ENCODE results near the gene NUDT14.

NUDT14 gene

DNA sequence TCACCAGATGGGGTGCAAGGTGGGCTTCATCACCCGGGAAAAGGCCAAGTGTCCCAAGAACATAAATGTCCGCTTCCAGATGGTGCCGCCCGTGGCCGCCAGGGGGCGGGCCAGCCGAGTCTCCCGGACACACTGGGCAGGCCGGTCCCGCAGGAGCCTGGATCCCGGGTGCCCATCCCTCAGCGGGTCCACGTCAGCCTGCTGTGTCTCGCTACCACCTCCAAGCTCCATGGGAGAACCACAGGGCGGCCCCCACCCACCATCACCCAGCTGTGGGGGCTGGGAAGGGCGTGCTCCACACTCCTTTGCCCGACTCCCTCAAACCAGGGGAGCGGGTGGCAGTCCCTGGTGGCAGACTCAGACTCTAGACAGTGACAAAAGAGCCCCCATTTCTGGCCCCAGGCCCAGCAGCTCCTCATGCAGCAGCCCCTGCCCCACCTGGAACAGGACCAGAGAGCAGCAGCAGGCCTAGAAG, 22.0 kb upstream of the NUDT14 start:
- H3K9me3 ChIP-seq (replicated peaks; ENCODE audit: low read length), result no peaks in the 10 kb centered on the region
- H3K9ac ChIP-seq (ENCODE audit: low read depth, low read length), result no peak overlapping the region
- H3K27me3 ChIP-seq (ENCODE audit: control insufficient read depth, insufficient read depth, low read length), result peaks cover 11% of the 10 kb centered on the region

GRCh38 chr14:105201925-105202513, 20.9 kb upstream of the NUDT14 start:
- no peak overlapping the region for H3K4me3 ChIP-seq (ENCODE audit: low read length)
- H3K4me2 ChIP-seq (ENCODE audit: low read length), result no peak overlapping the region
- no peak overlapping the region for H3K9ac ChIP-seq (ENCODE audit: low read depth, low read length)
- H3K36me3 ChIP-seq (ENCODE audit: insufficient read depth, low read length), result no peaks in the 10 kb centered on the region
- H3K4me1 ChIP-seq (ENCODE audit: control insufficient read depth, insufficient read depth, low read length), result peaks cover 11% of the 10 kb centered on the region
- peaks cover 20% of the 10 kb centered on the region for H3K27me3 ChIP-seq (ENCODE audit: control insufficient read depth, insufficient read depth, low read length)
- no peaks in the 10 kb centered on the region for H3K9me3 ChIP-seq (replicated peaks; ENCODE audit: low read length)

More for the DNA sequence above, 22.0 kb upstream of the NUDT14 start:
- peak overlapping the region; percentile 49 for H3K4me2 ChIP-seq (ENCODE audit: low read length)
- H3K4me3 ChIP-seq (ENCODE audit: low read length), result no peak overlapping the region
- no peaks in the 10 kb centered on the region for H3K36me3 ChIP-seq (ENCODE audit: insufficient read depth, low read length)
- H3K4me1 ChIP-seq (ENCODE audit: control insufficient read depth, insufficient read depth, low read length), result peaks cover 11% of the 10 kb centered on the region

DNA sequence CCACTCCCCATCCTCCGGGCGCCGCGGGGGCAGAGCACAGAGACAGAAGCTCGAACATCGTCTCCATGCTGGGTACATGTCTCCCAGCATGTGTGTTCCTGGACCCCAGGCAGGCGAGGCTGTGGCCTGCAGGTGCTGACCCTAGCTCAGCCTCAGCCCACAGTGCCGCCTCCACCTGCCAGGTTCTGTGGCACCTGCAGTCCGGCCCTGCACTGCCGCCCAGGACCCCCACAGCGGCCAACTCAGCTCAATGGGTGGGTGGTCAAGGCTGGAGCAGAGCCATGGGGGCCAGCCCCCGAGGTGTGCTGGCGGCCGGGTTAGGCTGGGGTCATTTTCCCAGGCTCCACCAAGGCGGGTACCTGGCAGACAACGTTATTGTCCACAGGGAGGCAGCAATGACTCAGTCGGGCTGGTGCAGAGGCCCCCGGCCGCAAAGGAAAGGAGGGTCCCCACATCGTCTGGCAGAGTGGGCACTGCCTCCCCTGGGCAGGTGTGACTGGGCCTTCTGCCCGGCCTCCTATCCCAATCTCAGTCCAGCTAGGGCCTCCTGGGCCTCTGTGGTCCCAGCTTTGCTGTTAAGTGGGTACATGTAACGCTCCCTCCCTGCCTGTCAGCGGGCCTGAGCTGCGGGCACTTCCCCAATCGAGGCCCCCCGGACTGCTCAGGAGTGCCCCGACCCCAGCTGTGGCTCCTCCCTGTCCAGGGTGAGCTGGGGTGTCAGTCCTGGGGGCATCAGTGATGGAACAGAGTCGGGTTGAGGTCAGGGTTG, 20.2 kb upstream of the NUDT14 start:
- H3K9ac ChIP-seq (ENCODE audit: low read depth, low read length), result no peak overlapping the region
- H3K9me3 ChIP-seq (replicated peaks; ENCODE audit: low read length), result no peaks in the 10 kb centered on the region
- peaks cover 11% of the 10 kb centered on the region for H3K4me1 ChIP-seq (ENCODE audit: control insufficient read depth, insufficient read depth, low read length)
- H3K4me2 ChIP-seq (ENCODE audit: low read length), result no peak overlapping the region
- no peak overlapping the region for H3K4me3 ChIP-seq (ENCODE audit: low read length)
- H3K27me3 ChIP-seq (ENCODE audit: control insufficient read depth, insufficient read depth, low read length), result peaks cover 24% of the 10 kb centered on the region
- no peaks in the 10 kb centered on the region for H3K36me3 ChIP-seq (ENCODE audit: insufficient read depth, low read length)

DNA sequence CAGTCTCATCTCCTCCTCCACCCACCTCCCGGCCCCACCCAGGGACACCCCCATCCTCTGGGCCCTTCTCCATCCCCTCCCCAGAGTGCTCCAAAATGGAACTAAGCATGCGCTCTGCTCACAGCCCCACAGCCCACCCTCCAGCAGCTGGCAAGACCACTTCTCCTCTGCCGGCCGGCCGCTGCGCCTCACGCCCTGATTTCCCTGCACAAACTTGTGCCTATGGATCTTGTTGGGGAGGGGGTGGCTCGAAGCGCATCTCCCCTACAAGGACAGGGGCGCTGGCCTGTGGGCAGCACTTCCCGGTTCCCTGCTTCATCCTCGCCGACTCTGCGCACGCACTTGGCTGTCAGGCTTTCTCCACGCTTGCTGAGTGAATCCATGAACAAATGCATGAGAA, 19.5 kb upstream of the NUDT14 start:
- Histone ChIP-seq H3K27me3 (ENCODE audit: control insufficient read depth, insufficient read depth, low read length) (peaks cover 31% of the 10 kb centered on the region), H3K9ac (ENCODE audit: low read depth, low read length) (no peak overlapping the region), H3K4me1 (ENCODE audit: control insufficient read depth, insufficient read depth, low read length) (peaks cover 11% of the 10 kb centered on the region), H3K4me2 (ENCODE audit: low read length) (no peak overlapping the region), H3K36me3 (ENCODE audit: insufficient read depth, low read length) (no peaks in the 10 kb centered on the region), H3K9me3 (replicated peaks; ENCODE audit: low read length) (no peaks in the 10 kb centered on the region), H3K4me3 (ENCODE audit: low read length) (no peak overlapping the region)

- H3K36me3 ChIP-seq (ENCODE audit: insufficient read depth, low read length), result no peaks in the 10 kb centered on the region
- H3K4me2 ChIP-seq (ENCODE audit: low read length), result no peak overlapping the region
- H3K4me3 ChIP-seq (ENCODE audit: low read length), result no peak overlapping the region
- H3K27me3 ChIP-seq (ENCODE audit: control insufficient read depth, insufficient read depth, low read length), result peaks cover 34% of the 10 kb centered on the region
- no peak overlapping the region for H3K9ac ChIP-seq (ENCODE audit: low read depth, low read length)
- no peaks in the 10 kb centered on the region for H3K9me3 ChIP-seq (replicated peaks; ENCODE audit: low read length)
- peaks cover 11% of the 10 kb centered on the region for H3K4me1 ChIP-seq (ENCODE audit: control insufficient read depth, insufficient read depth, low read length)
These were observed 19.0 kb upstream of the NUDT14 start for GRCh38 chr14:105200074-105200473.

- Histone ChIP-seq H3K36me3 (ENCODE audit: insufficient read depth, low read length) (no peaks in the 10 kb centered on the region), H3K4me3 (ENCODE audit: low read length) (no peak overlapping the region), H3K27me3 (ENCODE audit: control insufficient read depth, insufficient read depth, low read length) (peaks cover 42% of the 10 kb centered on the region), H3K9ac (ENCODE audit: low read depth, low read length) (no peak overlapping the region), H3K9me3 (replicated peaks; ENCODE audit: low read length) (no peaks in the 10 kb centered on the region), H3K4me2 (ENCODE audit: low read length) (no peak overlapping the region), H3K4me1 (ENCODE audit: control insufficient read depth, insufficient read depth, low read length) (peaks cover 4% of the 10 kb centered on the region)
These were observed 18.0 kb upstream of the NUDT14 start for GRCh38 chr14:105199093-105199492.

- Histone ChIP-seq H3K4me2 (ENCODE audit: low read length) (no peak overlapping the region), H3K9ac (ENCODE audit: low read depth, low read length) (no peak overlapping the region), H3K4me3 (ENCODE audit: low read length) (no peak overlapping the region), H3K36me3 (ENCODE audit: insufficient read depth, low read length) (no peaks in the 10 kb centered on the region), H3K4me1 (ENCODE audit: control insufficient read depth, insufficient read depth, low read length) (peaks cover 4% of the 10 kb centered on the region), H3K9me3 (replicated peaks; ENCODE audit: low read length) (no peaks in the 10 kb centered on the region), H3K27me3 (ENCODE audit: control insufficient read depth, insufficient read depth, low read length) (peaks cover 46% of the 10 kb centered on the region)
These were observed 17.5 kb upstream of the NUDT14 start for GRCh38 chr14:105198588-105198987.

DNA sequence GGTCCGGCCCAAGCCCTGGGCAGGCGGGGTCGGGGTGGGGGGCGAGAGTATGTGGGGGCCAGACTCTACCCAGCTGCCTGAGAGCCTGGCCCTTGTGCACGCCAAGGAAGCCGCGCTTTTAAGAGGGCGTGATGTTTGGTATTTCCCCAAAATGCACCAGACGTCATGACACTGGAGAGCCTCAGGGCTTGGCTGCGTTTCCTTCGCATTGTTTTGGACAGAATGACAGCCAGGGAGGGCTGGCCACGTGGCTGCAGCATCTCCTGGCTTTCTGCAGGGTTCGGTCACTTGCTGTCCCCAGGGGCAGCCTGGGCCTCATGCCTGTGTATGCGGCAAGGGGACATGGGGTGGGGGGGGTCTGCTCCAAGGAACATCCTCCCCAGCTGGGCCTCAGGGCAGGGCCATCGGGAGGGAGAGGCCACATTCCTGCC, 16.1 kb upstream of the NUDT14 start:
- peaks cover 4% of the 10 kb centered on the region for H3K4me1 ChIP-seq (ENCODE audit: control insufficient read depth, insufficient read depth, low read length)
- peaks cover 46% of the 10 kb centered on the region for H3K27me3 ChIP-seq (ENCODE audit: control insufficient read depth, insufficient read depth, low read length)
- no peak overlapping the region for H3K4me2 ChIP-seq (ENCODE audit: low read length)
- H3K36me3 ChIP-seq (ENCODE audit: insufficient read depth, low read length), result no peaks in the 10 kb centered on the region
- no peak overlapping the region for H3K4me3 ChIP-seq (ENCODE audit: low read length)
- H3K9me3 ChIP-seq (replicated peaks; ENCODE audit: low read length), result no peaks in the 10 kb centered on the region
- no peak overlapping the region for H3K9ac ChIP-seq (ENCODE audit: low read depth, low read length)

- H3K4me3 ChIP-seq (ENCODE audit: low read length), result no peak overlapping the region
- H3K9ac ChIP-seq (ENCODE audit: low read depth, low read length), result no peak overlapping the region
- no peaks in the 10 kb centered on the region for H3K36me3 ChIP-seq (ENCODE audit: insufficient read depth, low read length)
- no peak overlapping the region for H3K4me2 ChIP-seq (ENCODE audit: low read length)
- no peaks in the 10 kb centered on the region for H3K9me3 ChIP-seq (replicated peaks; ENCODE audit: low read length)
- peaks cover 46% of the 10 kb centered on the region for H3K27me3 ChIP-seq (ENCODE audit: control insufficient read depth, insufficient read depth, low read length)
- H3K4me1 ChIP-seq (ENCODE audit: control insufficient read depth, insufficient read depth, low read length), result peaks cover 4% of the 10 kb centered on the region
These were observed 15.3 kb upstream of the NUDT14 start for GRCh38 chr14:105196265-105196960.

GRCh38 chr14:105195522-105196264, 14.6 kb upstream of the NUDT14 start:
- peaks cover 45% of the 10 kb centered on the region for H3K27me3 ChIP-seq (ENCODE audit: control insufficient read depth, insufficient read depth, low read length)
- H3K36me3 ChIP-seq (ENCODE audit: insufficient read depth, low read length), result no peaks in the 10 kb centered on the region
- H3K9ac ChIP-seq (ENCODE audit: low read depth, low read length), result no peak overlapping the region
- H3K9me3 ChIP-seq (replicated peaks; ENCODE audit: low read length), result no peaks in the 10 kb centered on the region
- H3K4me1 ChIP-seq (ENCODE audit: control insufficient read depth, insufficient read depth, low read length), result peaks cover 4% of the 10 kb centered on the region
- no peak overlapping the region for H3K4me2 ChIP-seq (ENCODE audit: low read length)
- H3K4me3 ChIP-seq (ENCODE audit: low read length), result no peak overlapping the region

GRCh38 chr14:105195051-105195450, 13.9 kb upstream of the NUDT14 start:
- no peak overlapping the region for H3K4me2 ChIP-seq (ENCODE audit: low read length)
- H3K36me3 ChIP-seq (ENCODE audit: insufficient read depth, low read length), result no peaks in the 10 kb centered on the region
- no peak overlapping the region for H3K9ac ChIP-seq (ENCODE audit: low read depth, low read length)
- H3K9me3 ChIP-seq (replicated peaks; ENCODE audit: low read length), result no peaks in the 10 kb centered on the region
- peaks cover 4% of the 10 kb centered on the region for H3K4me1 ChIP-seq (ENCODE audit: control insufficient read depth, insufficient read depth, low read length)
- H3K4me3 ChIP-seq (ENCODE audit: low read length), result no peak overlapping the region
- peaks cover 39% of the 10 kb centered on the region for H3K27me3 ChIP-seq (ENCODE audit: control insufficient read depth, insufficient read depth, low read length)
